MCF 10A (cell line): ENCODE measurements around the gene FNIP2. TPM values are rescaled to one million over a fixed set of nuclear protein-coding genes. Genes with fewer than 3 reads are reported as not detected.

ENCODE experiments used
- BruUV-seq: library from RNA; stranded (reverse); fragments of 400-500 nt; replicated peaks from 2 replicates; lab custom pipeline; 2021; lab: Mats Ljungman, UMichigan
- CTCF ChIA-PET: fragments of 300-600 bp; sonication (Branson Sonifier 250); formaldehyde crosslinking; extraction: SDS; loops from one replicate; lab custom pipeline; 2021; ENCODE audit warnings: antibody characterized with exemption, inconsistent platforms; lab: Yijun Ruan, JAX
- POLR2A ChIA-PET: fragments of 300-600, 350-650 bp; sonication (Branson Sonifier 250); formaldehyde crosslinking; extraction: SDS; loops from one replicate; lab custom pipeline; 2020; ENCODE audit warnings: antibody characterized with exemption, inconsistent platforms; lab: Yijun Ruan, JAX
- DNase-seq: peaks from one replicate; pipeline ENCODE4 v3.0.0-alpha.2; 2018; ENCODE audit not compliant: unreplicated experiment
- H3K27ac Mint-ChIP-seq: one replicate; pipeline ENCODE4 v1.8.0; 2022; ENCODE audit warnings: mild to moderate bottlenecking, low read depth, mixed read lengths; ENCODE audit not compliant: unreplicated experiment
- H3K27me3 Mint-ChIP-seq: one replicate; pipeline ENCODE4 v1.8.0; 2022; ENCODE audit warnings: mixed read lengths; ENCODE audit not compliant: insufficient read depth, unreplicated experiment
- H3K36me3 Mint-ChIP-seq: one replicate; pipeline ENCODE4 v1.8.0; 2022; ENCODE audit warnings: mild to moderate bottlenecking, moderate library complexity, mixed read lengths; ENCODE audit not compliant: insufficient read depth, unreplicated experiment
- H3K4me1 Mint-ChIP-seq: one replicate; pipeline ENCODE4 v1.8.0; 2022; ENCODE audit warnings: mixed read lengths; ENCODE audit not compliant: insufficient read depth, unreplicated experiment
- H3K4me3 Mint-ChIP-seq: one replicate; pipeline ENCODE4 v1.8.0; 2022; ENCODE audit warnings: mild to moderate bottlenecking, moderate library complexity, mixed read lengths; ENCODE audit not compliant: unreplicated experiment
- H3K9me3 Mint-ChIP-seq: one replicate; pipeline ENCODE4 v1.8.0; 2022; ENCODE audit warnings: mixed read lengths; ENCODE audit not compliant: unreplicated experiment
- CTCF ChIP-seq: fragments of 200-600 bp; IDR thresholded peaks from one replicate; pipeline ENCODE4 v1.8.0; 2022; ENCODE audit warnings: antibody characterized with exemption, mild to moderate bottlenecking; ENCODE audit not compliant: unreplicated experiment
- intact Hi-C: fragments of 100-400 bp; cut with micrococcal nuclease; formaldehyde crosslinking; loops from 2 replicates; pipeline ENCODE4 v1.14.1; 2022
- total RNA-seq: library from RNA; stranded (reverse); gene quantifications from 2 replicates; pipeline ENCODE4 v1.2.3, GENCODE V29; 2022

FNIP2 gene
- total RNA-seq, 1 experiment from 2014 or later = 6.4 TPM

DNA sequence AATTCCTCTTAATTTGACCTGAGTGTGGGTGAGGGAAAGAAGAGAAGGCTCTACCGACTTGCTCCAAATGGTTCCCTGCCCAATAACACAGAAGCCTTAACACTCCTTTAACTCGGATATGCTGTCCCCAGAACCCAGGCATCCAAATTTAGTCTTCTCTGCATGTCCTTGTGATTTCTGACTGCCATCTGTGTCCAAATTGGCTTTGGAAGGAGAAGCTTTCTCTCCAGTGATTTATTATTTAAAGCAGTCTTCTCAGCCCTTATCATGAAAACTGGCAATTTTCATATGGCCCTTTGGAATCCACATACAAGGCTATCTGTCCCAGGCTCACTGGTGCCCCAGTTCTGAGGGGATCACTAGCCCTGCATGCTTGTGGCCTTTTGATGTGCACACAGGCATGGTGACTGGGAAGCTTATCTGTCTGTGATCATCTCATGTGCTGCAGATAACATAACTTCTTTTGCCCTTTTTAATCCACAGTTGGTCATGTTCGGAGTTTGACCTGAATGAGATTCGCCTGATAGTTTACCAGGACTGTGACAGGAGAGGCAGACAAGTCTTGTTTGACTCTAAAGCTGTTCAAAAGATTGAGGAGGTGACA, 56.7 kb downstream of the FNIP2 start:
- no peak for DNase-seq
- Mint-ChIP-seq H3K36me3 (no peaks in the 10 kb centered on the region), H3K4me3 (no peak overlapping the region), H3K27me3 (no peaks in the 10 kb centered on the region), H3K27ac (no peak overlapping the region), H3K4me1 (peaks cover 4% of the 10 kb centered on the region), H3K9me3 (no peaks in the 10 kb centered on the region)
- CTCF ChIA-PET = interaction anchor here (0.6 to 1.4 kb wide), 3 partner anchors 9 to 33 kb away, joined by 3 to 4 read pairs (median 4); no protein-coding TSS in a partner anchor
- BruUV-seq = no TSS peak
- intact Hi-C loops = no loop called here
- TF ChIP-seq CTCF = no peak
- POLR2A ChIA-PET = interaction anchor here (0.8 kb wide), 1 partner anchor 20 kb away, joined by 3 read pairs; no protein-coding TSS in a partner anchor

- BruUV-seq = no TSS peak
- H3K27me3 Mint-ChIP-seq = no peaks in the 10 kb centered on the region
- intact Hi-C loops = no loop called here
- no peaks in the 10 kb centered on the region for H3K36me3 Mint-ChIP-seq
- POLR2A ChIA-PET = interaction anchor here (0.8 kb wide), 1 partner anchor 21 kb away, joined by 3 read pairs; no protein-coding TSS in a partner anchor
- H3K4me3 Mint-ChIP-seq = no peak overlapping the region
- no peak for DNase-seq
- H3K9me3 Mint-ChIP-seq = no peaks in the 10 kb centered on the region
- H3K27ac Mint-ChIP-seq = no peak overlapping the region
- H3K4me1 Mint-ChIP-seq = peaks cover 4% of the 10 kb centered on the region
- CTCF ChIA-PET = interaction anchor here (0.6 to 1.4 kb wide), 3 partner anchors 10 to 32 kb away, joined by 3 to 4 read pairs (median 4); no protein-coding TSS in a partner anchor
- no peak for TF ChIP-seq CTCF
Measured at GRCh38 chr4:158826057-158826456, 57.2 kb downstream of the FNIP2 start.

- no peak for DNase-seq
- peaks cover 4% of the 10 kb centered on the region for H3K4me1 Mint-ChIP-seq
- POLR2A ChIA-PET = interaction anchor here (1.6 kb wide), 1 partner anchor 11 kb away, joined by 5 read pairs; no protein-coding TSS in a partner anchor
Measured at GRCh38 chr4:158826882-158827281, 58.1 kb downstream of the FNIP2 start.

More at GRCh38 chr4:158826882-158827281, 58.1 kb downstream of the FNIP2 start:
- no TSS peak for BruUV-seq
- H3K4me3 Mint-ChIP-seq = no peak overlapping the region
- CTCF ChIA-PET = interaction anchor here (1.0 kb wide), 1 partner anchor 24 kb away, joined by 5 read pairs; no protein-coding TSS in a partner anchor
- intact Hi-C loops = no loop called here
- TF ChIP-seq CTCF = no peak
- no peaks in the 10 kb centered on the region for H3K36me3 Mint-ChIP-seq
- no peaks in the 10 kb centered on the region for H3K27me3 Mint-ChIP-seq
- H3K27ac Mint-ChIP-seq = no peak overlapping the region
- no peaks in the 10 kb centered on the region for H3K9me3 Mint-ChIP-seq
